Measurements from ENCODE around the gene EGR4.

GRCh38 chr2:73301636-73302035 is 8.3 kb upstream of the EGR4 start:
- TF ChIP-seq CTCF (IDR thresholded peaks at IDR 0.05; ENCODE audit: insufficient read depth, low read depth, low read length) (no peak), EZH2 (IDR thresholded peaks at IDR 0.05; ENCODE audit: insufficient read depth, low read length) (no peak)

All from astrocyte (in vitro differentiated cells and primary cell).